NCI-H1105 treated with DMSO at 0.1 percent for 48 hours (cell line): Measurements from ENCODE around the gene RAI1.

Experiments used
- DNase-seq: peaks from one replicate; lab custom pipeline; 2025; lab: John Stamatoyannopoulos, UW

RAI1 gene

GRCh38 chr17:17784657-17785267 lies 103.5 kb downstream of the RAI1 start:
- DNase-seq = no peak

- no peak for DNase-seq
Observed at GRCh38 chr17:17785407-17785806, 104.1 kb downstream of the RAI1 start.

GRCh38 chr17:17786998-17787397 lies 105.7 kb downstream of the RAI1 start:
- DNase-seq = no peak

- no peak for DNase-seq
Observed at GRCh38 chr17:17787568-17787967, 106.3 kb downstream of the RAI1 start.

GRCh38 chr17:17788967-17789366 lies 107.7 kb downstream of the RAI1 start:
- DNase-seq = no peak

- no peak for DNase-seq
Observed at GRCh38 chr17:17789410-17789809, 108.2 kb downstream of the RAI1 start.

- no peak for DNase-seq
Observed at GRCh38 chr17:17789828-17790636, 108.8 kb downstream of the RAI1 start.

- no peak for DNase-seq
Observed at GRCh38 chr17:17790637-17791464, 109.6 kb downstream of the RAI1 start.

GRCh38 chr17:17792037-17792550 lies 110.8 kb downstream of the RAI1 start:
- DNase-seq = no peak

- no peak for DNase-seq
Observed at GRCh38 chr17:17792551-17793377, 111.5 kb downstream of the RAI1 start.

- no peak for DNase-seq
Observed at GRCh38 chr17:17793378-17794214, 112.3 kb downstream of the RAI1 start.

- no peak for DNase-seq
Observed at GRCh38 chr17:17794382-17794781, 113.1 kb downstream of the RAI1 start.

GRCh38 chr17:17795296-17795695 lies 114.0 kb downstream of the RAI1 start:
- DNase-seq = no peak

- no peak for DNase-seq
Observed at GRCh38 chr17:17795946-17796786, 114.9 kb downstream of the RAI1 start.

GRCh38 chr17:17796787-17797061 lies 115.5 kb downstream of the RAI1 start:
- no peak for DNase-seq

GRCh38 chr17:17797119-17797809 lies 116.0 kb downstream of the RAI1 start:
- no peak for DNase-seq

- no peak for DNase-seq
Observed at GRCh38 chr17:17798010-17798556, 116.8 kb downstream of the RAI1 start.

GRCh38 chr17:17798573-17799255 lies 117.5 kb downstream of the RAI1 start:
- DNase-seq = no peak
